Neural cell (in vitro differentiated cells): ENCODE measurements around the gene RABEPK.

Experiments
- CTCF ChIP-seq: fragments of 450-650 bp; IDR thresholded peaks from 2 replicates; pipeline ENCODE4 v1.5.1; 2014; ENCODE audit warnings: antibody characterized with exemption, mild to moderate bottlenecking, moderate library complexity; ENCODE audit not compliant: poor library complexity, severe bottlenecking
- EZH2 ChIP-seq: fragments of 200-600, 300-800 bp; shearing (Covaris generic), sonication (generic); IDR thresholded peaks from 2 replicates; pipeline ENCODE4 v1.6.1; 2014; ENCODE audit warnings: antibody characterized with exemption, low read length, borderline replicate concordance, mild to moderate bottlenecking; ENCODE audit not compliant: insufficient read depth, poor library complexity, severe bottlenecking
- POLR2AphosphoS5 ChIP-seq: IDR thresholded peaks from 2 replicates; pipeline ENCODE4 v1.6.1; 2012

DNA sequence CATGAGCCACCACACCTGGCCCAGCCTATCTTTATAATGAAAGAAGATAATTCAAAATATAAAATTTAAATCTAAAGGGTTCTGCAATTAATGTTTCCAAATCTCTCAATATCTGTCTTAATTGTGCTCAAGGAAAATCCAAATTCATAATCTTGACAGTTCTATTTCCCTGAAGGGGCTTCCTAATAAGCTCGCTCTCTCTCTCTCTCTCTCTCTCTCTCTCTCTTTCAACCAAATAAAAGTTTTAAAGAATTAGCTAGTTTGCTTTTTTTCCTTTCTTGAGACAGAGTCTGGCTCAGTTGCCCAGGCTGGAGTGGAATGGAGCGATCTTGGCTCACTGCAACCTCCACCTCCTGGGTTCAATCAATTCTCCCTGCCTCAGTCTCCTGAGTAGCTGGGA lies 43.8 kb upstream of the RABEPK start:
- no peak for TF ChIP-seq CTCF
- no peak for TF ChIP-seq EZH2
- TF ChIP-seq POLR2AphosphoS5, result no peak
